ENCODE measurements around the gene CLCNKA. TPM values are rescaled to one million over a fixed set of nuclear protein-coding genes. Genes with fewer than 3 reads are reported as not detected.

Gene CLCNKA
- total RNA-seq, 1 experiment from 2014 or later, result 0.10 TPM

DNA sequence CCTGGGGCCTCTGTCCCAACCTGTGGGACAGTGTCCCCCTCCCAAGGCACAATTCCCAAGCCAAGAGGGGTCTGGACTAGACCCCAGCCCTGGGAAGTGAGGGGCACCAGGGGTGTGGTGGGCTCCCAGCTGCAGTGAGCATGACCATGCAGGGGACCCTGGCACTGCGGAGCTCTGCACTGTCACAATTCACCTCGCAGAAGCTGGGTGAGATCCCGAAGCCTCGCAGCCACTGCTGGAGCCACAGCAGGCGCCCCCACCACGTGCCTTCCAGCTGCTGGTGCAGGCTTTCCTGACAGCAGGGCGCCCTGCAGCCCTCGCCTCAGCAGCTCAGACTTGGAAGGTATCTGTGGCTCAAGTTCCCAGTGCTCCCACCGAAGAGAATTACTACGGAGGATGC lies 27.8 kb upstream of the CLCNKA start:
- POLR2A ChIA-PET, result no interaction called here
- no peak for TF ChIP-seq EGR1 (IDR thresholded peaks at IDR 0.05; ENCODE audit: low read depth)
- no peak for TF ChIP-seq ELF1 (IDR thresholded peaks at IDR 0.05; ENCODE audit: borderline replicate concordance, low read depth)
- TF ChIP-seq YY1 (IDR thresholded peaks at IDR 0.05; ENCODE audit: extremely low read depth, insufficient replicate concordance, low read depth, low read length), result no peak

DNA sequence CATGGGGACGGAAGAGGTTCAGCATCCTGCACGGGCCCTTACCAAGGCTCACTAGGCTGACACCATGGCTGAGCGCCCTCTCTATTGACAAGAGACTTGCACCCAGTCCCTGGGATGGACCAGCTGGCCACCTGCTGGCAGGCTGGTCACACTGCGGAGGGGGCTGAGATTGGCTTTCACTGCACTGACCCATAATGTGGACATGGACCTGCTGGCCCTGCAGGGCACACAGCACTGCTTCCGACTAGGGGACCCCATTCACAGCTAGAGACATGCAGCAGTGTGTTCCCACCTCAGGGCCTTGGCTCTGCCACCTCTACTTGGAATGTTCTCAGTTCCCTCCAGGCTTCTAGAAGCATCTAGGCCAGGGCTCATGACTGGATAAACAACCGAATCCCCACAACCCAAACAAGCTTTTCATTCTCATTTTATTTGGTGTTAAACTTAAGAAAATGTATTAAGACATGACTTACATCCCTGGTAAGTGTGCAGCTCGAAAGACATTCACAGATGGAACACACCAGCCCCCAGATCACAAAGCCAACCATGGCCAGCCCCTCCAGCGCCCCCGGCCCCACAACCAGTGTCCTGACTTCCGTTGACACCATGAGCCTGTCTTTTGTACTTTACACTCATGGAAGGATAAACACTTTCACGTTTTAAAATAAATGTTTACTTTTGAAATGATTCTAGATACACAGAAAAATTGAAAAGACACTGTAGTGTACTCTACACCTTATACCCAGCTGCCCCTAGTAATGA lies 27.1 kb upstream of the CLCNKA start:
- Histone ChIP-seq H4K20me1 (ENCODE audit: insufficient read depth) (no peaks in the 10 kb centered on the region), H3K27me3 (ENCODE audit: insufficient read depth, low read length) (no peaks in the 10 kb centered on the region), H3K36me3 (ENCODE audit: control insufficient read depth in 1 of 2, insufficient read depth in 2 of 2, low read length in 2 of 2) (no peaks in the 10 kb centered on the region), H3K4me1 (ENCODE audit: control insufficient read depth in 1 of 2, insufficient read depth in 2 of 2, low read length in 2 of 2) (no peaks in the 10 kb centered on the region), H3K9me3 (ENCODE audit: control insufficient read depth in 1 of 2, insufficient read depth in 1 of 2, low read depth in 1 of 2, low read length in 2 of 2) (no peaks in the 10 kb centered on the region), H3K4me3 (replicated peaks in 1 of 2; ENCODE audit: low read depth in 1 of 2, low read length in 2 of 2) (no peak overlapping the region), H2AFZ (ENCODE audit: low read depth, low read length, poor library complexity, severe bottlenecking) (no peak overlapping the region), H3K27ac (ENCODE audit: low read depth, low read length) (no peak overlapping the region), H3K4me2 (ENCODE audit: low read length) (no peak overlapping the region), H3K9me2 (ENCODE audit: insufficient read depth) (no peaks in the 10 kb centered on the region), H3K79me2 (ENCODE audit: insufficient read depth, low read length) (no peaks in the 10 kb centered on the region), H3K9ac (ENCODE audit: low read length) (no peak overlapping the region)
- DNase-seq (ENCODE audit: low read depth, low spot score), result peak; percentile 60
- ATAC-seq, result peak; percentile 96
- intact Hi-C loops (cut with micrococcal nuclease), result loop anchor here (1.0 to 5.0 kb wide), 4 partner anchors 179 to 402 kb away; no protein-coding TSS in a partner anchor
- ChIA-PET CTCF (interaction anchor here (0.7 to 1.8 kb wide), 7 partner anchors 8 to 203 kb away, joined by 3 to 15 read pairs (median 4); partner anchors contain the start of gene ZBTB17), RAD21 (ENCODE audit: low non-redundant PET in 1 of 2, low total read pairs in 2 of 2, uncharacterized antibody in 2 of 2, unreplicated experiment in 2 of 2) (interaction anchor here (1.3 to 1.8 kb wide), 2 partner anchors 203 kb away, joined by 4 to 5 read pairs; no protein-coding TSS in a partner anchor), POLR2A (no interaction called here)
- BruUV-seq (replicated peaks), result no TSS peak
- TF ChIP-seq YY1 (IDR thresholded peaks at IDR 0.05; ENCODE audit: extremely low read depth, insufficient replicate concordance, low read depth, low read length), result peak; percentile 23
- TF ChIP-seq TCF7L2 (IDR thresholded peaks at IDR 0.05; ENCODE audit: borderline replicate concordance, extremely low read depth, insufficient read depth, insufficient read length), result peak; percentile 20
- TF ChIP-seq, protein P1, sequence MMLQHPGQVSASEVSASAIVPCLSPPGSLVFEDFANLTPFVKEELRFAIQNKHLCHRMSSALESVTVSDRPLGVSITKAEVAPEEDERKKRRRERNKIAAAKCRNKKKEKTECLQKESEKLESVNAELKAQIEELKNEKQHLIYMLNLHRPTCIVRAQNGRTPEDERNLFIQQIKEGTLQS (IDR thresholded peaks at IDR 0.05), result no peak
- TF ChIP-seq SRF (IDR thresholded peaks at IDR 0.05; ENCODE audit: low read depth), result no peak
- TF ChIP-seq, protein P2, sequence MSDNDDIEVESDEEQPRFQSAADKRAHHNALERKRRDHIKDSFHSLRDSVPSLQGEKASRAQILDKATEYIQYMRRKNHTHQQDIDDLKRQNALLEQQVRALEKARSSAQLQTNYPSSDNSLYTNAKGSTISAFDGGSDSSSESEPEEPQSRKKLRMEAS (IDR thresholded peaks at IDR 0.05), result no peak
- TF ChIP-seq, protein P3, sequence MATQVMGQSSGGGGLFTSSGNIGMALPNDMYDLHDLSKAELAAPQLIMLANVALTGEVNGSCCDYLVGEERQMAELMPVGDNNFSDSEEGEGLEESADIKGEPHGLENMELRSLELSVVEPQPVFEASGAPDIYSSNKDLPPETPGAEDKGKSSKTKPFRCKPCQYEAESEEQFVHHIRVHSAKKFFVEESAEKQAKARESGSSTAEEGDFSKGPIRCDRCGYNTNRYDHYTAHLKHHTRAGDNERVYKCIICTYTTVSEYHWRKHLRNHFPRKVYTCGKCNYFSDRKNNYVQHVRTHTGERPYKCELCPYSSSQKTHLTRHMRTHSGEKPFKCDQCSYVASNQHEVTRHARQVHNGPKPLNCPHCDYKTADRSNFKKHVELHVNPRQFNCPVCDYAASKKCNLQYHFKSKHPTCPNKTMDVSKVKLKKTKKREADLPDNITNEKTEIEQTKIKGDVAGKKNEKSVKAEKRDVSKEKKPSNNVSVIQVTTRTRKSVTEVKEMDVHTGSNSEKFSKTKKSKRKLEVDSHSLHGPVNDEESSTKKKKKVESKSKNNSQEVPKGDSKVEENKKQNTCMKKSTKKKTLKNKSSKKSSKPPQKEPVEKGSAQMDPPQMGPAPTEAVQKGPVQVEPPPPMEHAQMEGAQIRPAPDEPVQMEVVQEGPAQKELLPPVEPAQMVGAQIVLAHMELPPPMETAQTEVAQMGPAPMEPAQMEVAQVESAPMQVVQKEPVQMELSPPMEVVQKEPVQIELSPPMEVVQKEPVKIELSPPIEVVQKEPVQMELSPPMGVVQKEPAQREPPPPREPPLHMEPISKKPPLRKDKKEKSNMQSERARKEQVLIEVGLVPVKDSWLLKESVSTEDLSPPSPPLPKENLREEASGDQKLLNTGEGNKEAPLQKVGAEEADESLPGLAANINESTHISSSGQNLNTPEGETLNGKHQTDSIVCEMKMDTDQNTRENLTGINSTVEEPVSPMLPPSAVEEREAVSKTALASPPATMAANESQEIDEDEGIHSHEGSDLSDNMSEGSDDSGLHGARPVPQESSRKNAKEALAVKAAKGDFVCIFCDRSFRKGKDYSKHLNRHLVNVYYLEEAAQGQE (IDR thresholded peaks at IDR 0.05; ENCODE audit: low read depth), result no peak
- TF ChIP-seq, protein P4, sequence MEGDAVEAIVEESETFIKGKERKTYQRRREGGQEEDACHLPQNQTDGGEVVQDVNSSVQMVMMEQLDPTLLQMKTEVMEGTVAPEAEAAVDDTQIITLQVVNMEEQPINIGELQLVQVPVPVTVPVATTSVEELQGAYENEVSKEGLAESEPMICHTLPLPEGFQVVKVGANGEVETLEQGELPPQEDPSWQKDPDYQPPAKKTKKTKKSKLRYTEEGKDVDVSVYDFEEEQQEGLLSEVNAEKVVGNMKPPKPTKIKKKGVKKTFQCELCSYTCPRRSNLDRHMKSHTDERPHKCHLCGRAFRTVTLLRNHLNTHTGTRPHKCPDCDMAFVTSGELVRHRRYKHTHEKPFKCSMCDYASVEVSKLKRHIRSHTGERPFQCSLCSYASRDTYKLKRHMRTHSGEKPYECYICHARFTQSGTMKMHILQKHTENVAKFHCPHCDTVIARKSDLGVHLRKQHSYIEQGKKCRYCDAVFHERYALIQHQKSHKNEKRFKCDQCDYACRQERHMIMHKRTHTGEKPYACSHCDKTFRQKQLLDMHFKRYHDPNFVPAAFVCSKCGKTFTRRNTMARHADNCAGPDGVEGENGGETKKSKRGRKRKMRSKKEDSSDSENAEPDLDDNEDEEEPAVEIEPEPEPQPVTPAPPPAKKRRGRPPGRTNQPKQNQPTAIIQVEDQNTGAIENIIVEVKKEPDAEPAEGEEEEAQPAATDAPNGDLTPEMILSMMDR (IDR thresholded peaks at IDR 0.05 in 2 of 3, conservative IDR thresholded peaks at IDR 0.05 in 1 of 3; ENCODE audit: borderline replicate concordance in 1 of 3, insufficient read depth in 1 of 3, low read depth in 2 of 3, low read length in 2 of 3), result peak; percentile 85 to 95 (median 95)
- TF ChIP-seq RAD21 (IDR thresholded peaks at IDR 0.05; ENCODE audit: low read depth), result peak; percentile 95
- no peak for TF ChIP-seq SIN3A (IDR thresholded peaks at IDR 0.05; ENCODE audit: low read depth)

More for the DNA sequence above, 27.8 kb upstream of the CLCNKA start:
- H3K9me3 ChIP-seq (ENCODE audit: control insufficient read depth in 1 of 2, insufficient read depth in 1 of 2, low read depth in 1 of 2, low read length in 2 of 2), result no peaks in the 10 kb centered on the region
- no TSS peak for BruUV-seq (replicated peaks)
- RAD21 ChIA-PET (ENCODE audit: low non-redundant PET in 1 of 2, low total read pairs in 2 of 2, uncharacterized antibody in 2 of 2, unreplicated experiment in 2 of 2), result interaction anchor here in 1 of 2 experiments (1.3 kb wide), 1 partner anchor 202 kb away, joined by 4 read pairs; no protein-coding TSS in a partner anchor
- H3K79me2 ChIP-seq (ENCODE audit: insufficient read depth, low read length), result no peaks in the 10 kb centered on the region
- DNase-seq (ENCODE audit: low read depth, low spot score) (no peak), ATAC-seq (no peak)
- CTCF ChIA-PET, result interaction anchor here (0.9 to 1.8 kb wide), 5 partner anchors 9 to 200 kb away, joined by 3 to 10 read pairs (median 4); no protein-coding TSS in a partner anchor
- no peaks in the 10 kb centered on the region for H3K9me2 ChIP-seq (ENCODE audit: insufficient read depth)
- no peak overlapping the region for H2AFZ ChIP-seq (ENCODE audit: low read depth, low read length, poor library complexity, severe bottlenecking)
- no peaks in the 10 kb centered on the region for H3K36me3 ChIP-seq (ENCODE audit: control insufficient read depth in 1 of 2, insufficient read depth in 2 of 2, low read length in 2 of 2)
- no peak overlapping the region for H3K9ac ChIP-seq (ENCODE audit: low read length)
- no peaks in the 10 kb centered on the region for H3K27me3 ChIP-seq (ENCODE audit: insufficient read depth, low read length)
- H3K27ac ChIP-seq (ENCODE audit: low read depth, low read length), result no peak overlapping the region
- no peak overlapping the region for H3K4me3 ChIP-seq (replicated peaks in 1 of 2; ENCODE audit: low read depth in 1 of 2, low read length in 2 of 2)
- H4K20me1 ChIP-seq (ENCODE audit: insufficient read depth), result no peaks in the 10 kb centered on the region
- no peaks in the 10 kb centered on the region for H3K4me1 ChIP-seq (ENCODE audit: control insufficient read depth in 1 of 2, insufficient read depth in 2 of 2, low read length in 2 of 2)
- H3K4me2 ChIP-seq (ENCODE audit: low read length), result no peak overlapping the region
- intact Hi-C loops (cut with micrococcal nuclease), result loop anchor here (1.0 to 5.0 kb wide), 4 partner anchors 179 to 402 kb away; no protein-coding TSS in a partner anchor
